Right forelimb (tissue), 1 donor: ENCODE data around the gene SEMA6C.

Source experiments
- DNase-seq: peaks from one replicate; pipeline ENCODE4 v3.0.0-alpha.2; 2018

SEMA6C gene

DNA sequence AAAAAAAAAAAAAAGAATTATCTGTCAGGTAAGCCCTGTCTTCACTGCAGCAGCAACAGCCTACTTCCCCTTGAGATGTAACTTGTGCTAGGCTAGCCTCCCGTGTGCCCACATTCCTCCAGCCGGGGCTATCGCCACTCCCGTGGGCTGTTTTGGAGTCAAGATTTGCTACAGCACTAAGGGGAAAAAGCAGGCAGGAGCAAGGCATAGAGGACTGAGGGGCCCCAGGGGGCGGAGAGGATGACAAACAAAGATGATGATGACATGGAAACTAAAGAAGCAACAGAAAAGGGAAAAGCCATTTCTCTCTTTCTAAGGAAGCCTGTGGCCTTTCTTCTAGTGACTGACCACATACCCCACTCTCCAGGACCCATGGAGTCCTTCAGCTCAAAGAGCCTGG lies 11.9 kb upstream of the SEMA6C start:
- no peak for DNase-seq

DNA sequence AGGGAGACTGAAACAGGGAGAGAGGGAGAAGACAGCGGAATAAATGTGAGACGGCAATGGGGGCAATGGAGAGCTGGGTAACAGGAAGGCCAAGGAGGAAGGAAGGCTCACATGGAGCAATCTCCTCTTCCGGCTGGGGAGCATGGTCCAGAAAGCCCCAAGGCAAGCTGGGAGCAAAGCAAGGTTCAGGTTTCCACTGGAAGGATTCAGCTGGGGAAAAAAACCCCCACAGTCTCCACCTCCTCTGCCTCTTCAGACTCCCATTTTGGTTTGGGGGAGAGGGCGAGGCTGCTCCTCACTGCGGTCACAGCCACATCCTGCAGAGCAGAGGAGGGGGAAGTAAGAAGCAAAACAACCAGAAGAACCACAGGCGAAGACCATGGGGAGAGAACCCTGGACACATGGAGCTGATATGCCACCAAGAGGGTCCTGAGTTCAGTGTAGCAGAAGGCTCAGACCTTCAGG lies 10.7 kb upstream of the SEMA6C start:
- no peak for DNase-seq

DNA sequence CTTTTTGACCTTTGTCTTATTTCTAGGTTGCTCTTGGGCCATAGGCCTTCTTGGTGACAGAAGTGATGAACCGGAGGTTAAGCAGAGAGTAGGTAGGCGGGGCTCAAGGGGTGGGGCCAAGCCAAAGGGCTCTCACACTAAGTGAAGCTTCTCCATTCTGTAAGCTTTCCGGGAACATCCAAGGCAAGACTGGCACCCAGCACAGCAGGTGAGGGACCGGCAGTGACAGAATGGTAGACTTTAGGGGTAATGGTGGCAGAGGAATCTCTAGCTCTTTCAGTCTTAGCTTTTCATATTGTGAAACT lies 10.0 kb upstream of the SEMA6C start, which contains the start of gene TNFAIP8L2:
Gene TNFAIP8L2 (plus strand): TSS at position 135 of the 305 bp plus-strand sequence. CDS start 2,049 bp downstream, outside the sequence.
- DNase-seq: no peak

DNA sequence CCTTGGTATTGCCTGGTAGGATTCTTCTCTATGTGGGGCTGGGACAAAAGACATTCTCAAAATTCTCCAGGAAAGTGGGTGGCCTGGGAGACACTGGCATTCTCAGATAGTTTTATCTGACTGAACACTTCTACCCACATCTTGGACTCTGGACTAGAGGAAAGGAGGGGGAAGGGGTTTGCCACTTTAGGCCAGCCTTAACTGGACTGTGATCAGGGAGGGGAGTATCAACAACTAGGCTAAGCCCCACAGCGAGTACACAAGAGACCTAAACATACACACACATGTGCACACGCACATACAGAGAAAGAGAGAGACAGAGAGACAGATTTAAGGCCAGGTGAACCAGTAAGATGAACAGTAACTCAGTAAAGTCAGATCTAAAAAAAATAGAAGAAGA lies 1.2 kb upstream of the SEMA6C start:
- DNase-seq: no peak

DNA sequence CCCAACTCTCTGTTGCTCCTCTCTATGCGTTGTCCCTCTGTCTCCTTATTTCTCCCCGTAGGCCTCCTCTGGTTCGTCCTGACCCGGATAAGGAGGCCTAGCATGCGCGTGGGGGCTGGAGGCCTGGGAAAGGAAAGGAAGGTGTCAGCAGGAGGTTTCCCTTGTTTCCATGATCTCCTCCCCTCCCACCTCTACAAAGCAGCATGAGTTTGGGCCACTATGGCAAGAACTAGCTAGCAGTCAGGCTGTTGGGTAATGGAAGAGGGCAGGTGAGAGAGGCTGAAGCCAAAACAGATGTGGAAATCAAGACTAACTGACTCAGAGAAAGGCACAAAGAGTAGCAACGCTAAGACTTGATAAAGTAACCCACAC lies 687 bp upstream of the SEMA6C start:
- no peak for DNase-seq

DNA sequence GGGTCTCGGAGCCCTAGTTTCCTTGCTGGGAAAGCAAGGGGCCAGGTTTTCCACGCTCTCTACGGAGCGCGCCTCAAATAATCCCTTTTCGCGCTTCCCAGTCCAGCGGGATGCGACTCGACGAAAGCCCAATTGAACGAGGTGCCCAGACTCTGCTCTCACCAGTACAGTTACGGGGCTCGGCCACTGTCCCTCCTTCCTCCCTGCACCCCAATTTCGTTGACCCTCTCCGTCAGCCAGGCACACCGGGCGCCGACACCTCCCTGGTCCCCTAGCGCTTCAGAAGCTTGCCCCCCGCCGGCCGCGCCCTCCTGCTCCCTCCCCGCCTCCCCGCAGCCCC lies 389 bp downstream of the SEMA6C start:
- DNase-seq: no peak

DNA sequence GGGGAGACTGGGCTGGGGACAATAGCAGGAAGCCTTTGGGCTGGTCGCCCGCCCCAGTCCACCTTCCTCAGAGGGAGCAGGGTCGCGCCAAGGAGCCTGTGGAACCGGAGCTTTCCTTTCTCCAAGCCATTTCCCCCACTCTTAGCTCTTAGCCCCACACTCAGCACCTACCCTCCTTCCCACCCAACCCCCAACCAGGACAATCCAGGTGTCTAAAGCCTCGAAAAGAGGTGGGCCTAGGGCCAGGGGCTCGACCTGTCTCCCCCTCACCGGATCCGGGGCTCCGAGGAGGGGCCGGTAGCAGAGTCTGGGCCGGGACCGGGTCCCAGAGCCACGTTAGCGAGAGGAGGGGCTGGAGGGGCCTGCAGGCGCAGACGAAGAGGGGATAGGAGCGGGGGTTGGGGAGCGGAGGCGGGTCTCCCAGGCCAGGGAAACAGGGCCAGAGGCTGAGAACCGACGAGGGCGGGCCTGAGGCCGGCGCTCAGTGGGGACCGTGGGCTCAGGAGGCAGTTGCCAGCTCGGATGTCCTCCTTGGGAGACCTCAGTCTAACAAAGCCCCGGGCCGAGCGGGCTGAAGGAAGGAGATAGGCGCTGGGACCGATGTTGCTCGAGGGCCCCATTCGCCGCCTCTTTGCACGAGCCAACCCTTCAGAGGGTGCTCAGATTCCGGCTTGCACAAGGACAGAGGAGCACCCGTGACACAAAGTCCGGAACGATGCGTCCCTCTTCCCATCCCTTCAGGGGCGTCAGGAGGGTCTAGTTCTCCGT lies 943 bp downstream of the SEMA6C start:
- DNase-seq: no peak

DNA sequence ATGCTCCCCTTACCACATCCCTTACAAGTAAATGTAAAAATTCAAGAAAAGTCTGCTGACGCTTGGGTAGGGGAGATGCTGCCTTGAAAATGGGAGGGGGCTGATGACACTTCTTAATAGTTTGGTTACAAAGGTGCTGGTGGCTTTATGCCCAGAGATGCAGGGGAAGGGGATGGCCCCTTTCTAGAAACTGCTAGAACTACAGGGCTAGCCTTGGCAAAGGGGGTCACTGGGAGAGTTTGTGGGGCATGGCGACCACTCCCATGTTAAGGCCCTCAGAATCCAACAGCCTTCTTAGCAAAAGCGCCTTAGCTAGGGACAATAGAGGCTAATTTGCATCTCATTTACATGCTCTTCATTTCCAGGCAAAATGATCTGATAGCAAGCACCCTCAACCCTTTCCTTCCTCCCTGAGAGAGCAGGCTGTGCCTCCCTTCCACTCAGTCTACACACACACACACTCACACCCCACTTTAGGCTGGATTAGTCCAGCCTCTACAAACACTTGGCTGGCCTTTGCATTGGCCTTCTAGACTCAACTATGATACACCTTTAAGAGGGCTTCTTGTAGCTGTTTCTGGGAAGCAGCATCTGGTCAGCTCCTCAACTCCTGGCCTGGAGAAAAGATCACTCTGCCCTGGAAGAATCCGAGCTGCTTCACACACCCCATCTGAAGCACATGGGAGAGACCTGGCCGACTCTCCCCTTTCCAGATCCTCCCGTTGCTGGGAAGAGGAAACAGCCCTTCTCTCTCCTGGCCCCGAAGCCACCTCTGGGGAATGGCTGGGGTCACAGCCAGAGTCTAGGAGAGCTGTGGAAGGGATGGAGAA lies 1.7 kb downstream of the SEMA6C start:
- peak; percentile 74 for DNase-seq

DNA sequence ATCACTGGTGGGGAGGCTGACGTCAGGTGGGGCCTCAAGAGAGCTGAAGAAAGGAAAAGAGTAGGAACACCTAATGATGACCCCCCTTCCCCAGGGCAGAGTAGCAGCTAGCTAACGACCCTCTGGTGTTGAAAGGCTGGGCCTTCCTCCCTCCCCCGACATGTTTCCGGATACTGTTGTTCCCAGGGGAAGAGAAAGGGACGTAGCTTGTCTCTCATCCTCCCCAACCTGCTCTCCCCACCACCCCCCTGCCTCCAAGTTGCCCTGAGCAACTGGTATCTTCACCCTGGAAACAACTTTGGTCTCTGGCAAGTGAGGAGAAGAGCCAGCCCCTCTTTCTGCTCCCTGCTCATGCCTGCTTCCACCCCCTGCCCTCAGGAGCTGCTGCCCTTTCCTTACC lies 2.4 kb downstream of the SEMA6C start:
- no peak for DNase-seq

DNA sequence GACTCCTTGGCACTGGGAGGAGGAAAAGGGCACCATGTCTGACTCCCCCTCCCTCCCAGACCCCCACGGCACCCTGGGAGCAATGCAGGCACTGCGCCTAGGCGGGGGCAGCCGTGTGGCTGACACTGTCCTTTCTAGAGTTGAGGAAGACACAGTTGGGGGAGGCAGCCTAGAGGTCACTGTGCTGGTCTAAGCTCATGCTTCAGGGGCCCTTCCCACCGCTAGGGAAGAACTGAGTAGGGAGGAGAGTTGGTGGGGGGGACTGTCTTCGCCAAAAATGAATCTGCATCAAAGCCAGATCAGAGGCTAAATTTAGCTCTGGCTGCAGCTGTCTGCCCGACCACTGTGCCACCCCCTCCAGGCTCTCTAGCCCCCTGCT lies 3.4 kb downstream of the SEMA6C start:
- no peak for DNase-seq

DNA sequence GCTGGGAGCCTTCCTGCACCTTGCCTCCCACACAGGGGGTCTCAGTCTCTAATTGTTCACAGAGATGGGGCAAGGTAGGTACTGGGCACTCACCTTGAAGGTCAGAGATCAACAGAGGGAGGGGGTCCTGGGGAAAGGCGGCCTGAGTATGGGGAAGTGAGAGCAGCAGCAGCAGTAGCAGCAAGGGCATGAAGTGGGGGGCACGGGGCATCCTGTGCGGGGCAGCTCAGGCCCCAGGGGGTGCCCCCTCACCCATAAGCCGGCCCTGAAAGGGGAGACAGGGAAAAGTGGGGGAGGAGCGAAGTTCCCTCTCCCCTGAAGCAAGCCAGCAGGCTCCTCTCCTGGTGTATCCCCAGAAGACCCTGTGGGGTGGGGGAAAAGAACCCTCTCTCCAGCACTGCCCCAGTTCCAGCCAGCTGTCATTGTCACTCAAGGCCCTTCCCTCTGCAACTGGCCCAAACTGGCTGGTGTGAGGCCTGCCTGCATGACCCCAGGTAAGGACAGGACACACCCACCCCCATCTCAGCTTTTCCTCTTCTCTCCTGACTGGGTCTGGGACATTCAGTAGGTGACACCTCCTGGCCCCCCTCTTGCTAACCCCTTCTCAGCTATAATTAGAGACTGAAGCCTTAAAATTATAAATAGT lies 3.9 kb downstream of the SEMA6C start:
- DNase-seq: no peak

DNA sequence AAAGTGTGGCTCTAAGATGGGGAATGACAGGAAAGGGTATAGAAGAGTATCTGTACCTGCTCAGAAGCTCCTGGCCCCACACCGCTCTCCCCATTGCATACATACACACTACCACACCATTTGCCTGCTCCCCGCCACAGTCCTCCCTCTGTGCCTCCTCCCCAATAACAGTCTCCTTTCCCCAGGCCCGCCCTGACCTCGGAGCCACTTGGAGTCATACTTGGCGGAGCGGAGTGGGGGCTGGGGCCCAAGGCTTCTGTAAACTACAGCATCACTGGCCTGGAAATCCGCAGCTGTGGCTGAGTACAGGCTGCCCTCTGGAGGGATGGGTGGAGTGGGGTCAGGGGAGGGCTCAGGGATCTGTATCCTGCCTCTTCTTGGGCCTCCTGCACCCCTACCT lies 8.6 kb downstream of the SEMA6C start:
- no peak for DNase-seq

DNA sequence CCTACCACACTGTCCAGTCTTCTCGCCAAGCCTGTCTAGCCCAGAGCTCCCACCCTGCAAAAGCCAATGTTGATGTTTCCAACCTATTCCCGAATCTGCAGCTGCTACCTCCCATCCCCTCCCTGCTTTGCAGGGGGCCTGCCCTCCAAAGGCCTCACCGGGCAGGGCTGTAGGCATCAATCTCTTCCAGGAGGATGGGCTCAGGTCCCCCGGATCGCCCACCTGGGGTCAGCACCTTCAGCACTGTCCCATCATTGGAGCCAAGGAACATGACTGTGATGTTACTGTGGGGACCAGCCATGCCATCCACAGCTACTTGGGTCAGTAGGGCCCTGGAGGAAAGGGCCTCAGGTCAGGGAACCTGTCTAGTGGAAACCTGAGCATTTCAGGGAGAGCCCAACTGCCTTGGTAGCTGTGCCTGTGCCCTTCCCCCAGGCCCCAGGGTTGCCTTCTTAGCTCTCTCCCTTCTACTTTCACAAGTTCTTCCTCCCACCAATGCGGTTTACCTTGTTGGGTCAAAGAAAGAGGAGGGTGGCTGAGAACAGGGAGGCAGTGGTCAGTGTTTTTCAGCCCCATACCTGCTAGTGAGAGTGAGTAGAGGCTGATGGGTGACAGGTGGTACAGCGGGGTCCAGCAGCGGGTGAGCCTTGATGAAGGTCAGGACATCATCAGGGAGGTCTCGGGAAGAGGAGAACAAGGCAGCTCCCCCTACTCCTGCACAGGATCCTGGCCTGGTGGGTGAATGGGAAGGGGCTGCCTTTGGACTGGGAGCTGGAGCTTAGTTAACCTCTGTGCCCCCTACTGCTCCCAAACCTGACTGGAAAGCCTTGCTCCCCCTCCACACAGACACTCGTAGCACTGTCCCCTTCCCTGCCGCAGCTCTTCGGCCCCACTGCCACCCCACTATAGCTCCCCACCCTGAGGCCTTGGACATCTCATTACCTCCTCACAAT lies 10.7 kb downstream of the SEMA6C start:
- no peak for DNase-seq

DNA sequence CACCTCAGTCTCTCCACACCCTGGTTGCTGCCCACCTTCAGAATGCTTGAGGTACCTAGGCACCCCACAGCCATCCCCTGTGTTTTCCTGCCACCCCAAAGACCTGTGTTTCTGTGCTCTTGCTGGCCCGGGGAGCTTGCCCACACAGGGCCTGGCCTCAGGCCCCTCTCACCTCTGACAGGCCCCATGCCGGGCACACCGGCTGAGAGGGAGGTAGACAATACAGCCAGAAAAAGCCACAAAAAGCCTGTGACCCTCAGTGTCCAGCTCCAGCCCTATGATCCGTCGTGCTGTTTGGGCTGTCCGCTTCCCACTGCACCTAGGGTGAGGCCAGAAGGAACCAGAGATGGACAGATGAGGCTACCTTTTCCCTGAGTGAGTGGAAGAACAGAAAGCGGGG lies 11.4 kb downstream of the SEMA6C start:
- DNase-seq: no peak

DNA sequence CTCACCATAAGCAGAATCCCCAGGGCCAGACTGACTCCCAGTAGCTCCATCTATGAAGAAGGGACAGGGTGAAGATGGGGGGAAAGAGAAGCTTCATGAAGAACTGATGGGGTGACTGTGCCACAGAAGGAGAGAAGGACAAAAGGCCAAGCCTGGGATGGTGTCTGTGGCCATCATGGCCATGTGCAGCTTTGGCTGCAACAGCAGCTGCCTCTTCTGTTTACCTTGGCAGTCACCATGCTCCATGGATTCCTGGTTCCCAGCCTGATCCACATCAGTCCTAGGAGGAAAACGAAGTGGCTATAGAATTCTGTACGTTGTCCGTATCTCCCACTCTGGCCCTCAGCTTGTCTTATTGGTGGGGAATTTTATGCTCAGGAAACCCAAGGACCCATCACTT lies 12.0 kb downstream of the SEMA6C start:
- no peak for DNase-seq

DNA sequence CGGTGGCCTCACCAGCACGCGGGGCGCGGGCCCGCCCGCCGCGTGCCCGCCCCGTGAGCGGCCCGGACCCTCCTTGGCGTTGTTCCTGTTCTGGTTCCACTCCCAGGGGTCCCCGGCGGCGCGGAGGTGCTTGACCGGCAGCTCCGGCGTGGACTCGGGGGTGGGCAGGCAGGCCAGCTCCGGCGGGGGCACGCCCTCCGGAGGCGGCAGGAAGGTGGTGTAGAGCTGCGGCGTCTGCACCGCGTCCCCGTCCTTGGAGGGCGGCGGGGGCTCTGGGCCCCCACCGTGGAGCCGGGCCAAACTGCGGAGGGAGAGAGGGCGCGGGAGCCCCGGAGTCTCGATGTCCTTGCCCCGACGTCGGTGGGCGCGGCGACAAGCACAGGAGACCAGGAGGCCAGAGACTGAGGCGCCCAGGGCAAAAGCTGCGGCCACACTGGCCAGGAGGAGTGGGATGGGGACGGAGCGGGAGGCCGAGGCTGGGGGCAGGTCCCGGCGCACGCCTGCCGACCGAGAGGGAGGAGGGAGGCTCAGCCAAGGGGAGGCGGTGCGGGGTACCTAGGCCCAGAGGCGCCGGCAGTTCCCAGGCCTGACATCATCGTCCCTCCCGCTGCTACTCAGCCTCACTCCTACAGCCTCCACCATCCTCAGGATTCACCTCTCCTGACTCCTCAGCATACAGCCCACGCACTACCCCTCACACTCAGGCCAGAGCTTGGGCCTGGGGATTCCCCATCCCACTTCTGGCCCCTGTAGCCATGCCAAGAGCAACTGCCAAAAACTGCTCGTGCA lies 13.2 kb downstream of the SEMA6C start:
- peak; percentile 66 for DNase-seq

DNA sequence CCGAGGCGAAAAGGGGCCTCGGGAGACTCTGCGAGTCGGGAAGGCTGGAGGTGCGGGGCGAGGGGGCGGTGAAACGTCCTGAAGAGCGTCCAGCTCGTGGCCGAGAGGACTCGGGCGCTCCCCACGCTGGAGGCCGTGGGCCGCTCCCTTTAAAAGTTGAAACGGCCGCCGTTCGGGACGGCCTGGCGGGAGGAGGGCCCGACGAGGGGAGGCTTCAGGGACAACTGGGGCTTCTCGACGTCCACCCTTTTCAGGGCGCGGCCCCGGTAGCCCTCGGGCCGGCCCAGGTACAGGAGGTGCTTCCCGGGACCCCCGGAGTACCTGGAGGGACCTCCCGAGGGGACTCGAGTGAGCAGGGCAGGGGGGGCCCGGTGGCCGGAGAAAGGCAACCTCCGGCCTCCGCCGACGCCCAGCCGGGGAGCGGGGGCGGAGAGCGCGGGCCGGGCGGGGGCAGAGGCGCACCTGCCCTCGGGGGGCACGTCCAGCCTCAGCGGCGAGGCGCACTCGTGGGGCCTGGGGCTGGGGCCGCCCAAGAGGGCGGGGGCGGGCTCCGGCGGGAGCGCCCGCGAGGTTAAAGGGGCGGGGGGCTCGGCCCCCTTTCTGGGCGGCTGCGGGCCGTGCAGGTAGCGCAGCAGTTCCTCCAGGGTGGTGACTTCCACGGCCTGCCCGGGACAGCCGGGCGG lies 14.0 kb downstream of the SEMA6C start:
- no peak for DNase-seq

DNA sequence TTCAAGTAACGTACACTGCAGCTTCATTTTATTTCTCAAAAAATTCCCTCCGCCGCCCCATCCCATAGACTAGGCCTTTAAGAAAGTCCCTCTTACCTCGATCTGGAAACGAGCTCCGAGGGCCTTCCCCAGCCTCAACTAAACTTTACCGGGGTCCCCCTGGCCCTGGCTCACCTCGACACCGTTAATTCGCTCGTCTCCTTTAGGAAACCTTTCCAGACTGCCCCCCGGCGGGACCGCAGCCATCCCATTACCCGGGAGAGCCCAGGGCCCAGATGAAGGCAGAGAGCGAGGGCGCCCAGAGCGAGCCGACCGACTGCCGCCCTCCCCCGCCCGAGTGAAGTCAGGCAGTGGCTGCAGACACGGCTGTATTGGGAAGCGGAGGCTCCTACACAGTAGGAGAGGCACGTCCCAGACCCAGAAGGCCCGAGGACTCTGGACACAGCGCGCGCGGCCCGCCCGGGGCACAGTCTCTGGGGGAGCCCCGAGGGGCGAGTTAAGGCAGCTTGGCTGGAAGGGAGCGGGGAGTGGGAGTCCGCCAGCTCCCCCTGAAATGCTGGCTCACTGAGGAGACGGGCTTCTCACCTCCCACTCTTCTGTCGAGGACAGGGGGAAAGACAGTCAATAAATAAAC lies 14.6 kb downstream of the SEMA6C start:
- peak; percentile 64 for DNase-seq

DNA sequence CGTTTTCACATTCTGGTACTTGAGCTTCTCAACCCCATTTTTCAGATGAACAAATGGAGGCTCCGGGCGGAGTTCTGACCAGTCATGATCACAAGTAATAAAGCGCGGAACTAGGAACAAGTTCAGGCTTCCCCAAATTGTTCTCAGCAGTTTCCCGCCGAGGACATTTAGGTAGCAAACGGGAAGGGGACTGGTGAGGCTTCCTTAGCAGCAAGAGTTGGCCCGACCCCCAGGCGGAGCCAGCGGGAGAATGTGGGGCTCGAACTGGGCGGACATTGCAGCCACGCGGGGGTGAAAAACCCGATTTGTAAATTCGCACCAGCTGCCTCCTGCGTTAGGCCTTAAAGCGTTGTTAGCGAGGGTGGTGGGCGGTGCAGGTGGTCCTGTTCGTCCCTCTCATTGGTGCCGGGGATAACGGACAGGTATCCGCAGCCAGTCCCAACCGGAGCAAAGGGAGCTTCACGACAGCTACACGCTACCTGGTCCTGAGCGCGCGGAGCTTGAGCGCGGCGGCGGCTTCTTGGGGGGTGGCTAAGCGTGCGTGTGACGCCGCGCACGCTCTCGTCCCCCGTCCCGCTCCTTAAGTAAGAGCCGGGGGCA lies 15.3 kb downstream of the SEMA6C start:
- peak; percentile 90 for DNase-seq

DNA sequence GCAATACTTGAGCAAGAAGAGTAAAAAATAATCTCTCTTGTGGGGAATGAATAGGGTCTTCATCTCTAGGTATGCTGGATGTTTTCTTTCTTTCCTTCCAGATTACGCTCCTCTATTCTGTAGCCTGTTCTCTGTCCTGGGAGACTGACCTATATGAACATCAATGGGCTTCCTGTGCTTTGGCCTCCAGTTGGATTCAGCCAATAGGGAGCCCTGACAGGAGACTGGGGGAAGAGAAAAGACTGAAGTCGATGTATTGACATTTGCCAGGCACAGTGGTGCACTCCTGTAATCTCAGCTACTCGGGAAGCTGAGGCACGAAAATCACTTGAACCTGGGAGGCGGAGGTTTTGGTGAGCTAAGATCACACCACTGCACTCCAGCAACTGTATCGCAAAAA lies 17.6 kb downstream of the SEMA6C start:
- no peak for DNase-seq
